Esophagus squamous epithelium (tissue), 4 donors: ENCODE data around the gene SHPK.

Experiments used
- POLR2A ChIP-seq, 4 donors: fragments of 450-650 bp; IDR thresholded peaks; one replicate each; pipeline ENCODE4 v1.6.1; 2017; ENCODE audit warnings: antibody characterized with exemption in 4 of 4, mild to moderate bottlenecking in 4 of 4, moderate library complexity in 3 of 4
- TF ChIP-seq, protein P1 (sequence below), 6 experiments: fragments of 450-650 bp in 4 of 6; fragments of 200-600 bp in 2 of 6; sonication (generic) in 2 of 6; IDR thresholded peaks; one replicate each; pipeline ENCODE4 v1.5.1; 2016 to 2019; ENCODE audit warnings: antibody characterized with exemption in 6 of 6, mild to moderate bottlenecking in 4 of 6, moderate library complexity in 4 of 6

DNA sequence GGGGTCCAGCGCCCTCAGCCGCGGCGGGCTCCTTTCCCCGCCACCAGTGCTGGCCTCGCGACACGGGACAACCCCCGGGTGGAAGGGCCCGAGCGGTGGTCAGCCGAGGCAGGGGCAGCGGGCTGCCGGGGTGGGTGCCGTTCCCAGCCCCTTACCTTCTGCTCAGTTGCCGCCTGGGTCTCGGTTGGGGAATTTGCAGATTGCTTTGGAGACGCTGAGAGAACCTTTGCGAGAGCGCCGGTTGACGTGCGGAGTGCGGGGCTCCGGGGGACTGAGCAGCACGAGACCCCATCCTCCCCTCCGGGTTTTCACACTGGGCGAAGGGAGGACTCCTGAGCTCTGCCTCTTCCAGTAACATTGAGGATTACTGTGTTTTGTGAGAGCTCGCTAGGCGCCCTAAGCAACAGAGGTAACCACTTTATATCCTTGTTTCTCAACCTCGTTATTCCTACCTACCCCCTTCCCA is 891 bp upstream of the SHPK start:
- TF ChIP-seq, protein P1, sequence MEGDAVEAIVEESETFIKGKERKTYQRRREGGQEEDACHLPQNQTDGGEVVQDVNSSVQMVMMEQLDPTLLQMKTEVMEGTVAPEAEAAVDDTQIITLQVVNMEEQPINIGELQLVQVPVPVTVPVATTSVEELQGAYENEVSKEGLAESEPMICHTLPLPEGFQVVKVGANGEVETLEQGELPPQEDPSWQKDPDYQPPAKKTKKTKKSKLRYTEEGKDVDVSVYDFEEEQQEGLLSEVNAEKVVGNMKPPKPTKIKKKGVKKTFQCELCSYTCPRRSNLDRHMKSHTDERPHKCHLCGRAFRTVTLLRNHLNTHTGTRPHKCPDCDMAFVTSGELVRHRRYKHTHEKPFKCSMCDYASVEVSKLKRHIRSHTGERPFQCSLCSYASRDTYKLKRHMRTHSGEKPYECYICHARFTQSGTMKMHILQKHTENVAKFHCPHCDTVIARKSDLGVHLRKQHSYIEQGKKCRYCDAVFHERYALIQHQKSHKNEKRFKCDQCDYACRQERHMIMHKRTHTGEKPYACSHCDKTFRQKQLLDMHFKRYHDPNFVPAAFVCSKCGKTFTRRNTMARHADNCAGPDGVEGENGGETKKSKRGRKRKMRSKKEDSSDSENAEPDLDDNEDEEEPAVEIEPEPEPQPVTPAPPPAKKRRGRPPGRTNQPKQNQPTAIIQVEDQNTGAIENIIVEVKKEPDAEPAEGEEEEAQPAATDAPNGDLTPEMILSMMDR (IDR thresholded peaks at IDR 0.05), result no peak
- no peak for TF ChIP-seq POLR2A (IDR thresholded peaks at IDR 0.05)
